22Rv1 (cell line): Measurements from ENCODE around the gene CAMSAP2.

ENCODE experiments used
- ZFX ChIP-seq: fragments of 450-650 bp; IDR thresholded peaks from 2 replicates; pipeline ENCODE4 v1.6.1; 2017; ENCODE audit warnings: antibody characterized with exemption, borderline replicate concordance
- TF ChIP-seq, protein P1 (sequence below): fragments of 450-650 bp; IDR thresholded peaks from 2 replicates; pipeline ENCODE4 v1.5.1; 2017; ENCODE audit warnings: mild to moderate bottlenecking

DNA sequence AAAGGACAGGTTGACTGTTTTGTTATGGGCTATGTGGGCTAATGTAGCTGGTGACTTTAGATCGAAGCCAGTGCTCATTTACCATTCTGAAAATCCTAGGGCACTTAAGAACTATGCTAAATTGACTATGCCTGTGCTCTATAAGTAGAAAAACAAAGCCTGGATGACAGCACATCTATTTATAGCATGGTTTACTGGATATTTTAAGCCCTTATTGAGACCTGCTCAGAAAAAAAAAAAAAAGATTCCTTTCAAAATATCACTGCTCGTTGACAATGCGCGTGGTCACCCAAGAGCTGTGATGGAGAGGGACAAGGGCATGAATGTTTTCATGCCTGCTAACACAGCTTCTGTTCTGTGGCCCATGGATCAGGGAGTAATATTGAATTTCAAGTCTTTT lies 48.1 kb downstream of the CAMSAP2 start:
- TF ChIP-seq, protein P1, sequence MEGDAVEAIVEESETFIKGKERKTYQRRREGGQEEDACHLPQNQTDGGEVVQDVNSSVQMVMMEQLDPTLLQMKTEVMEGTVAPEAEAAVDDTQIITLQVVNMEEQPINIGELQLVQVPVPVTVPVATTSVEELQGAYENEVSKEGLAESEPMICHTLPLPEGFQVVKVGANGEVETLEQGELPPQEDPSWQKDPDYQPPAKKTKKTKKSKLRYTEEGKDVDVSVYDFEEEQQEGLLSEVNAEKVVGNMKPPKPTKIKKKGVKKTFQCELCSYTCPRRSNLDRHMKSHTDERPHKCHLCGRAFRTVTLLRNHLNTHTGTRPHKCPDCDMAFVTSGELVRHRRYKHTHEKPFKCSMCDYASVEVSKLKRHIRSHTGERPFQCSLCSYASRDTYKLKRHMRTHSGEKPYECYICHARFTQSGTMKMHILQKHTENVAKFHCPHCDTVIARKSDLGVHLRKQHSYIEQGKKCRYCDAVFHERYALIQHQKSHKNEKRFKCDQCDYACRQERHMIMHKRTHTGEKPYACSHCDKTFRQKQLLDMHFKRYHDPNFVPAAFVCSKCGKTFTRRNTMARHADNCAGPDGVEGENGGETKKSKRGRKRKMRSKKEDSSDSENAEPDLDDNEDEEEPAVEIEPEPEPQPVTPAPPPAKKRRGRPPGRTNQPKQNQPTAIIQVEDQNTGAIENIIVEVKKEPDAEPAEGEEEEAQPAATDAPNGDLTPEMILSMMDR = no peak
- TF ChIP-seq ZFX = no peak
